HL-60 (cell line): ENCODE measurements around the gene CDC5L.

Source experiments
- DNase-seq, 2 experiments: peaks; one replicate each; pipeline ENCODE4 v3.0.0-alpha.2; 2010 to 2020; ENCODE audit warnings: low read depth in 1 of 2, low spot score in 1 of 2
- H3K27ac ChIP-seq: fragments of 250-450 bp; sonication (Bioruptor Pico); replicated peaks from 2 replicates; pipeline ENCODE4 v1.5.1; 2020; ENCODE audit warnings: mild to moderate bottlenecking, moderate library complexity
- H3K27me3 ChIP-seq: fragments of 250-450 bp; sonication (Bioruptor Pico); 2 replicates; pipeline ENCODE4 v1.5.1; 2021; ENCODE audit warnings: mild to moderate bottlenecking, moderate library complexity; ENCODE audit not compliant: insufficient read depth, poor library complexity, severe bottlenecking
- H3K4me3 ChIP-seq: replicated peaks from 2 replicates; pipeline ENCODE4 v1.5.1; 2011; ENCODE audit warnings: mild to moderate bottlenecking, control low read depth, low read length; ENCODE audit not compliant: insufficient read depth
- GABPA ChIP-seq: IDR thresholded peaks from 2 replicates; pipeline ENCODE4 v1.6.1; 2012; ENCODE audit warnings: low read depth
- POLR2AphosphoS5 ChIP-seq: IDR thresholded peaks from 2 replicates; pipeline ENCODE4 v1.6.1; 2012; ENCODE audit warnings: low read depth
- REST ChIP-seq: IDR thresholded peaks from 2 replicates; pipeline ENCODE4 v1.6.1; 2012; ENCODE audit warnings: low read depth; ENCODE audit not compliant: insufficient replicate concordance
- SPI1 ChIP-seq: IDR thresholded peaks from 2 replicates; pipeline ENCODE4 v1.6.1; 2012; ENCODE audit warnings: low read depth, mild to moderate bottlenecking, borderline replicate concordance
- TF ChIP-seq, protein P1 (sequence below): IDR thresholded peaks from one replicate; pipeline ENCODE4 v1.5.1; 2011; ENCODE audit warnings: low read length, control low read depth, inconsistent platforms; ENCODE audit not compliant: insufficient read depth

CDC5L gene

GRCh38 chr6:44487002-44487401, 99.5 kb downstream of the CDC5L start:
- Histone ChIP-seq H3K27me3 (peaks cover 7% of the 10 kb centered on the region), H3K4me3 (no peak overlapping the region), H3K27ac (no peak overlapping the region)
- no peak for DNase-seq
- TF ChIP-seq GABPA: no peak
- no peak for TF ChIP-seq POLR2AphosphoS5
- no peak for TF ChIP-seq REST
- no peak for TF ChIP-seq SPI1
- TF ChIP-seq, protein P1, sequence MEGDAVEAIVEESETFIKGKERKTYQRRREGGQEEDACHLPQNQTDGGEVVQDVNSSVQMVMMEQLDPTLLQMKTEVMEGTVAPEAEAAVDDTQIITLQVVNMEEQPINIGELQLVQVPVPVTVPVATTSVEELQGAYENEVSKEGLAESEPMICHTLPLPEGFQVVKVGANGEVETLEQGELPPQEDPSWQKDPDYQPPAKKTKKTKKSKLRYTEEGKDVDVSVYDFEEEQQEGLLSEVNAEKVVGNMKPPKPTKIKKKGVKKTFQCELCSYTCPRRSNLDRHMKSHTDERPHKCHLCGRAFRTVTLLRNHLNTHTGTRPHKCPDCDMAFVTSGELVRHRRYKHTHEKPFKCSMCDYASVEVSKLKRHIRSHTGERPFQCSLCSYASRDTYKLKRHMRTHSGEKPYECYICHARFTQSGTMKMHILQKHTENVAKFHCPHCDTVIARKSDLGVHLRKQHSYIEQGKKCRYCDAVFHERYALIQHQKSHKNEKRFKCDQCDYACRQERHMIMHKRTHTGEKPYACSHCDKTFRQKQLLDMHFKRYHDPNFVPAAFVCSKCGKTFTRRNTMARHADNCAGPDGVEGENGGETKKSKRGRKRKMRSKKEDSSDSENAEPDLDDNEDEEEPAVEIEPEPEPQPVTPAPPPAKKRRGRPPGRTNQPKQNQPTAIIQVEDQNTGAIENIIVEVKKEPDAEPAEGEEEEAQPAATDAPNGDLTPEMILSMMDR: no peak

GRCh38 chr6:44487586-44487985, 100.1 kb downstream of the CDC5L start:
- DNase-seq: no peak
- no peak for TF ChIP-seq GABPA
- no peak for TF ChIP-seq POLR2AphosphoS5
- no peak for TF ChIP-seq REST
- TF ChIP-seq SPI1: no peak
- TF ChIP-seq, protein P1: no peak
- no peak overlapping the region for H3K4me3 ChIP-seq

DNA sequence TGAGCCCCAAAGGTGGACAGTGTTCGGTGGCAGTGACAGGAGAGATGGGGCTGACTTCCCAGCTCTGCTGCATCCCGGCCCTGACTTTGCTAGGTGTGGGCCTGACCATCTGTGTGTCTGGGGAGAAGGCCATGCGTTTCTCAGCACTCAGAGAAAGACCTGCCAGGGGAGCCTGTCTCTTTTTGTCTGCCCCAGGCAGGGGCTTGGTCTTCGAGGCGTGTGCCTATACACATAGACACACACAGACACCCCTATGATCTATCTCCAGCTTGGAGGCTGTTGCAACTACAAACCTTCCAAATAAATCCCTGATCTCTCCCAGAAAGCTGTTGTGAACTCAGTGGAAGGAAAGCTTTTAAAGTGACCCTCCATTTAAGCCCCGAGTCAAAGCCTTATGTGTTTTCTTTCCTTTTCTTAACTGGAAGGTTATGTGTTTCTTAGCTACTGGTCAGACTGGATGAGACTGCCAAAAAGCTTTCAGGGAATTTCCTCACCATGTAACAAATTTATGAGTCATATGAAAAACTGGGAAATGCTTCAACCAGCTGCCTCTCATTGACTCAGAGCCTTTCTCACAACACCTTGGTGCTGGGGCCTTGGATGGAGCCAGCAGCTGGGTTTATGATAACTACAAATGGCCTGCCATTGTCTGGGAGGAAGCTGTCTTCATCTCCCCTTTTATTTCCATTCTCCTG, 102.6 kb downstream of the CDC5L start:
- H3K27ac ChIP-seq: no peak overlapping the region
- TF ChIP-seq SPI1: no peak
- TF ChIP-seq, protein P1: no peak
- no peak for TF ChIP-seq POLR2AphosphoS5
- no peak for TF ChIP-seq GABPA
- no peak for TF ChIP-seq REST
- no peak overlapping the region for H3K4me3 ChIP-seq
- H3K27me3 ChIP-seq: peaks cover 5% of the 10 kb centered on the region
- no peak for DNase-seq

More at GRCh38 chr6:44487586-44487985, 100.1 kb downstream of the CDC5L start:
- Histone ChIP-seq H3K27me3 (peaks cover 7% of the 10 kb centered on the region), H3K27ac (no peak overlapping the region)
